NCI-H2081 treated with DMSO at 0.1 percent for 48 hours (cell line): ENCODE results near the gene ISCU.

Experiments used
- DNase-seq: peaks from one replicate; lab custom pipeline; 2025; lab: John Stamatoyannopoulos, UW

The ISCU gene

DNA sequence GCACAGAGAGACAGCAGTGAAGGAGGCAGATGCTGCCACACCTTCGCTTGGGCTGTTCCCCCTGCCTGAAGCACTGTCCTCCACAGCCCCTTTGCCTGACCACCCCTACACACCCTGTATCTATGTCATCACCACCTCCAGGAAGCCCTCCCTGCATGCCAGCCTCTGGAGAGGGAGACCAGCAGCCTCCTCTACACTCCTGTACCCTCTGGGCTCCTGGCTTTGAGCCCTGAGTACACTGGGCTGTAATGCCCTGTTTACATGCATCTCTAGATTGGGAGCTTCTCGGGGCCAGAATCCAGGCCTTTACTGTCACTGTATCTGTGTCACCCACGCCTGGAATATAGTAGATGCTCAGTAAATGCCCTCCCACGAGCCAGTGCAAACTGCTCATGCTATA lies 41.3 kb downstream of the ISCU start:
- DNase-seq, result no peak

DNA sequence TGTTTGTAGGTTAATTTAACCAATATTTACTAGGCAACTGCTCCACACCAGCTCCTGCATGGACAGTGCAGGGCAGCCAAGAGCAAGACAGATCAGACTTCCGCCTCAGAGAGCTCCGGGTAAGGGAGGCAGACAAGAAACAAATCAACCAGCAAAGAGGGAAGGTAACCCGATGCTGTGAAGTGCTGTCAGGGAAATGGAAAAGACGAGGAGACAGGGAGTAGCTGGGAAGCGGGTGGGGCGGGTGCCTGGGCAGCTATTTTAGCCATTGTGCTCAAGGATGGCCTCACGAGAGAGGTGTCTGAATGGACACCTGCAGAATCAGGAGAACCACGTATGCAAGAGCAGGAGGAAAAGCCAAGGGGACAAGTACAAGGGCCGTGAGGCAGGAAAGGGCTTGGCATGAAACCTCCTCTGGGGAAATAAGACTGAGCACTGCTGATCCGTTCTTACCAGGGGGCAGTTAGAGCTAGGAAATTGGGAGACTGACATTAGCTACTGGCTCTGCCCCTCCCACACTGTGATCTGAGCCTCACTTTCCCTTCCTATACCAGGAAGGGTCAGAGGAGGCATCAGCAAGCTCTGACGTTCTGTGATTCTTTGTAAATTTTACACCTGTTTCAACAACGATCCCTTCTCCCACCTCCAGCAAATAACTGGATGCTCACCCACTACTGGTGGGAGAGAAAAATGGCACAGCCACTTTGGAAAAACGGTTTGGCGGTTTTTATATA lies 42.0 kb downstream of the ISCU start:
- DNase-seq, result no peak

DNA sequence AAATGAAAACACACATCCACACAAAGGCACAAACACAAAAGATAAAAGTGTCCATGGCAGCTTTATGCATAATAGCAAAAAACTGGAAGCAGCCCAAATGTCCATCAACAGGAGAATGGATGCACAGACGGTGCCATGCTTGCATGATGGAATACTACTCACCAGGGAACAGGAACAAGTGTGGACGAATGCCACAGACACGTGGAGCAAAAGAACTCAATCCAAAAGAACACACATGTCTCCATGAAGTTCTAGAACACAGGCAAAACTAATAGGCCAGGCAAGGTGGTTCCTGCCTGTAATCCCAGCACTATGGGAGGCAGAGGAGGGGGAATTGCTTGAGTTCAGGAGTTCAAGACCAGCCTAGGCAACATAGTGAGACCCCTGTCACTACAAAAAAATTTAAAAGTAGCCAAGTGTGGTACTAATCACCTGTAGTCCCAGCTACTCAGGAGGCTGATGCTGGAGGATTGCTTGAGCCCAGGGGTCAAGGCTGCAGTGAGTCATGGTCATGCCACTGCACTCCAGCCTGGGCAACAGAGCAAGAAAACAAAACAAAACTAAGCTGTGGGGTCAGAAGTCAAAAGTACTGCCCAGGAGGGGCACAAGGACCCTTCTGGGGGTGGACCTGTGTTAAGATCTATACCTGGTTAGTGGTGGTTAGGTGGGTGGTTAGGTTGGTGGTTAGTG lies 42.7 kb downstream of the ISCU start:
- DNase-seq, result no peak

DNA sequence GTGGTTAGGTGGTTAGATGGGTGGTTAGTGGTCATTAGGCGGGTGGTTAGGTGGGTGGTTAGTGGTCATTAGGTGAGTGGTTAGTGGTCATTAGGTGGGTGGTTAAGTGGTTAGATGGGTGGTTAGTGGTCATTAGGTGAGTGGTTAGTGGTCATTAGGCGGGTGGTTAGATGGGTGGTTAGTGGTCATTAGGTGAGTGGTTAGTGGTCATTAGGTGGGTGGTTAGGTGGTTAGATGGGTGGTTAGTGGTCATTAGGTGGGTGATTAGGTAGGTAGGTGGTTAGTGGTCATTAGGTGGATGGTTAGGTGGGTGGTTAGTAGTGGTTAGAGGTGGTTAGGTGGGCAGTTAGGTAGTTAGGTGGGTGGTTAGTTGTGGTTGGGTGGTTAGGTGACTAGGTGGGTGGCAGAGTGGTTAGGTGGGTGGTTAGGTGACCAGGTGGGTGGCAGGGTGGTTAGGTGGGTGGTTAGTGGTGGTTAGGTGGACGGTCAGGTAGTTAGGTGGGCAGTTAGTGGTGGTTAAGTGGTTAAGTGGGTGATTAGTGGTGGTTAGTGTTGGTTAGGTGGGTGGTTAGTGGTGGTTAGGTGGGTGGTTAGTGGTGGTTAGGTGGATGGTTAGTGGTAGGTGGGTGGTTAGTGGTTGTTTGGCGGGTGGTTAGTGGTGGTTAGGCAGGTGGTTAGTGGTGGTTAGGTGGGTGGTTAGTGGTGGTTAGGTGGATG lies 43.5 kb downstream of the ISCU start:
- no peak for DNase-seq

DNA sequence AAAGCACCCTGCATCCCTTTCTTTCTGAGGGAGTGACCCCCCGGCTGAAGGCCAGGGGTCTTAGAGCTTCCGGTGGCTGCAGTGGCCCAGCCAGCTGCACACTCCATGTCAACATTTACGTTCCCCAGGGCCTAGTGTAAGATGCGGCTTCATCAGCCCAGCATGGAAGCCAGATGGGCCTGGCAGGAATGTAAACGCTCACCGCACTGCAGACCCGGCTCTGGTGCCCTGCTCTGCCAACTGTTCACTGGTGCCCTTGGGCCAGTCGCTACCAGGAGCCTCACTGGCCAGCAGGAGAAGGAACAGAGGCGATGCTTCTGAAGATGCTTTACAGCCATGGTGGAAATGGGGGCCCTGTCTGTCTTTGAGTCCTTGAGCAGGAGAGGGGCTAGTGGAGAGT lies 44.1 kb downstream of the ISCU start:
- DNase-seq, result no peak

DNA sequence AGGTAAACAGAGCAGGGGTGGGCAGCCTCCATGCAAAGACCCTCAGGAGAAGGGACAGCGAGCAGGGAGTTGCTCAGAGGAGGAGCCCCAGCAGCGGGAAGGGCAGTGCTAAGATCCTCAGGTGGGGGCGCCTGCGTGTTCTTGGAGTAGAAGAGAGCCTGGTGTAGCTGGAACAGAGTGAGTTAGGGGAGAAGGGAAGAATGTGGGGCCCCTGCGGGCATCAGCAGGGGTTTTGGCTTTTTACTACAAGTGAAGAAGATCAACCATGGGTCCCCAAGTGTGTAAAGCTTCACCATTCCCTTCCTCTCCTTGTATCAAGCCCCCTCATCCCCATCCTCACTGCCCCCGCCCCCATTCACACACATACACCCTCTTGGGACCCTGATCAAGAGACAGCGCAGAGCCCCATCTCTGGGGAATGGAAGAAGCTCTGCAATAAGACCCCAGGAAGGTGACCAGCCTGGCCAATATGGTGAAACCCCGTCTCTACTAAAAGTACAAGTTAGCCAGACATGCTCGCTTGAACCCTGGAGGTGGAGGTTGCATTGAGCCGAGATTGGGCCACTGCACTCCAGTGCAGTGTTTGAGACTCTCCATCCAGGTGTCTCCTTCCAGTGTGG lies 45.7 kb downstream of the ISCU start:
- no peak for DNase-seq

DNA sequence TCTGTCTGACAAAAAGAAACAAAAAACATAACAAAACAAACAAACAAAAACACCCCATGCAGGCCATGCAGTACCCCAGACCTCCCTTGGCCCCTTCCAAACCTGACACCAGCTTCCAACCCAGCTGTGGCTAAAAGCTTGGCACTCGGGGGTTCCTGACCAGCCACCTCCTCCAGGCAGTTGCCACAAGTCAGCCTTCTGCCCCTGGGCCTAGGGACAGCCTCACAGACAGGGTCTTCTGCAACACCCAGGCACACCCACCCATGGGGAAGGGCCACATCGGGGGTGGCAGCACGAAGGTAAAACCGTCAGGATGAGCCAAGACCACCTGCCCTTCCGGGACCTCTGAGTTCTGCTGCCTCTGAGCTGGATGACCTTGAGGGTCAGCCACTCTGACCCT lies 46.2 kb downstream of the ISCU start:
- no peak for DNase-seq

DNA sequence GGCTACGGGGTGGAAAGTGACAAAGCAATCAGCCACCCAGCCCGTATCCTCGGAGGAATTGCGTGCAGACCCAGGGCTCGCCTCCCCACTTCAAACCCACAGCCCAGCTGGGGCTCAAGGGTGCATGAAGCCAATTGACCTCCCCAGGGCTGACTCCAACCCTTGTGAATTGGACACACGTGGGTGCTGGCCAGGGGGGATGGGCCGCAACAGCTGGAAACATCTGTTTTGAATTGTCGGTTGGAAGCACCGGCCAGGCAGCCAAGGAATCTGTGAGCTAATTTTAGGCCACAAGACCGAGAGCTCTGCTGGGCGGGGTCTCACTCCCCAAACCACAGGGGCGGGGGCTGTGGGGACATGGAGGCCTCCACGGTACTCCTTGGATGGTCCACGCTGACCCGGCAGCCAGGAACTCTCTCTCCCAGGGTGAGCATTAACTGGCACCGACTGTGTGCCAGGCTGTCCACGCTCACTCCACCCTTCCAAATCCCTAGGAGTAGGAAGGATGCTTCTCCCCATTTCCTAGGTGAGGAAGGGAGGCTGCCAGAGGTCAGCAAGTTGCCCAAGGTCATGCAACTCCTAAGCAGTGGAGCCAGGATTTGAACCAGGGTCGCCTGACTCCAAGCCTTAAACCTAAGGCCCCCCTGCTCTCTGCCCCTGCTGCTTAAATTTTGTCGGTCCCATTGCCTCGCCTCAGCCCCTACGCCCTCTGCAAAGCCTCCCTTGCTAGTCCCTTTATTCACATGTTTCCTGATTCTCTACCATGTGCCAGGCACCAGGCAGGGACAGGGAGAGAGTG lies 47.3 kb downstream of the ISCU start:
- DNase-seq, result no peak

DNA sequence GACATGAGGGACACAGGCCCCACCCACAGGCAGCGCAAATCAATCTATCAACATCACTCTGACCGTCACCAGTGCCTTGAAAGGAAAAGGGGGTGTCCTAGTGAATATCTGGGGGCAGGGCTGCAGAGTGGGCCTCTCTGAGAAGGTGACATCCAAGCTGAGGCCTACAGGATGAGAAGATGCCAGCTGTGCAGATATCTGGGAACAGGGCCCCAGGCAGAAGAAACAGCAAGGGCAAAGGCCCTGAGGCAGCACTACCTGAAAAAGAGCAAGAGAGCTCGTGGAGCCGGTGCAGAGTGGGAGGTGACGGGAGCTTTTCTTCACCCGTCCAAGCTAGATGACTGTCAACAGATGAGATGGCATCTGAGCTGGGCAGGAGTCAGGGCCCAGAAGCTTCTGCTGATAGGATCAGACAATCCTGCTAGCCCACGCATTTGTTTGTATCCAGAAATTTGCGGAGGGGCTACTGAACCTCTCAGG lies 48.0 kb downstream of the ISCU start:
- DNase-seq, result no peak

DNA sequence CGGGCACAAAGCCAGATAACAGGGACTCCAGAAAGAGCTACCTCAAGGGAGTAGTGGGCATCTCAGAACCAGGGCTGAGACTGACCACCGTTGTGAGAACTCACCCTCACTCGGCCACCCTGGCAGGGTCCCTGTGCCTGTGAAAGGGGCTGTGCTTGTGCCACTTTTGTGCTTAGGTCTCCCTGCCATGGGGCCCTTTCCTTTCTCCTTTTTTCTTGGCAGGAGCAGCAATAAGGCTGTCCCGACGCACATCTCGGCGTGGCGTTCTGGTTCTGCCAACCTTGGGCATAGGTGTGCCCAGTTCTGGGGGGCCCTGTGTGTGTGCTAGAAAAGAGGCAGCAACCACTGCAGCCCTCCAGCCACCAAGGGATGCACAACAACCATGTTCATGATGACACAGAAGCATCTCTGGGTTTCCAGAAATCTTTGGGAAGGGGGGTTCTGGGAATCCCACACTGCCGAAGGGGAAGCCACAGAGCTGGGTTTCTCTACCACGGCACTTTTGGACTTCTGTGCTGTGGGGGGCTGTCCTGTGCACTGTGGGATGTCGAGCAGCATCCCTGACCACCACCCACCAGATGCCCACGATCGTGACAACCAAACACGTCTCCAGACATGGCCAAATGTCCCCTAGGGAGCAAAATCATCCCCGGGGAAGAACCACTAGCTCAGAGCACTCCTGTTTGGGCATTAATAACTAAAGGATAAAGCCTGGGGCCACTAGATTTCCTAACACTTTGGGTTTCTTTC lies 48.6 kb downstream of the ISCU start:
- DNase-seq, result no peak

DNA sequence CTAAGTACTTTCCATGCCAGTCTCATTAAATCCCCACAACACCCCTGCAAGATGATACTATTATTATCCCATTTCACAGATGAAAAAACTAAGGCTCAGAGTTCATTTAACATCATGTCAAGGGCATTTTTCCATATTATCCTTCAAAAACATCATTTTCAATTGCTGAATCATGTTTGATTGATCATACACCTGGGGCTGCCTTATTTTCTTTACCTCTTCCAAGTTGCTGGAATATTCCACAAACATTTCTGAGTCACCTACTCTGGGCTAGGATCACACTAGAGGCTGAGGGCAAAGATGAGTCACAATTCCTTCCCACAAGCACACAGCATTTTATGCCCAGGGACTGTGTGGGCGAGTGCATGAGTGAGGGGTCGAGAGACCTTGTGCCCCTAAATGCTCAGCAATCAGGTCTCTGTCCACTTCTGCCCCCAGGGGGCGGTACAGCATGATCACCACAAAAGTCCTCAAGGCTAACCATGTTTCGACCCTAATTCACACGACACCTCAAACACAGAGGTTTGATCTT lies 49.6 kb downstream of the ISCU start:
- DNase-seq, result no peak

DNA sequence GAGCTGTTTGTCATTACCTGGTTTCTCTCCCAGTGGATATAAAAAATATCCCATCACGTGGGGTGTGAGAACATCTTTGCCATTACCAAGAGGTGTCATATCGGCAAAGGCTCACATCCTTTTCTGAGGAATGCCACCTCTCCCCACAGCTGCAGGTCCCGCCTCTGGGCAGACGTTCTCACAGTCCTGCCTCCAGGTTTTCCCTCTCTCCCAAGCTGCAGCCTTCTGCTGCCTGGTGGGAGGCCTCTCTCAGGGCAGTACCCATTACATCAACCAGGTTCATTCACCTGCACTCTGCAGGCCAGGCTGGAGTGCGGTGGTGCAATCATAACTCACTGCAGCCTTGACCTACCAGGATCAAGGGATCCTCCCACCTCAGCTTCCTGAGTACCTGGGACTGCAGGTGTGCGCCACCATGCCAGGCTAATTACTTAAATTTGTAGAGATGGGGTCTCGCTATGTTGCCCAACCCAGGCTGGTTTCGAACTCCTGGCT lies 50.4 kb downstream of the ISCU start:
- DNase-seq, result no peak

DNA sequence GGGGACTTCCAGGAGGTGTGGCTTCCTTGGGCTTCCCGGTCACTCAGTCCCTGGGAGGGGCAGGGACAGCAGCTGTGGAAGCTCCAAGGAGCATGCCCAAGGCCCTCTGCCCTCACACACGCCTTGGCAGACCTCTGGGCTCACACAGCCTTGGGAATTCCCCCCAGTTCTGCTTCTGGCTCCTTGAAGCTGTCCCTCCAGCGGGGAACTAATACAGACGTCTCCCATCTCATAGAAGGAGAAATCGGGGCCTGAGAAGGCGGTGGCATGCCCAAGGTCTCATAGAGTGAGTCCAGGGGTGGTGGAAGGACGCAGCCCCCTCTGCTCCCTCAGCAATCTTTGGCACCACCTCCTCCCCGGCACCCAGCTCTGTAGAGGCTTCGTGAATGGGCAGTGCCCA lies 51.2 kb downstream of the ISCU start:
- no peak for DNase-seq

DNA sequence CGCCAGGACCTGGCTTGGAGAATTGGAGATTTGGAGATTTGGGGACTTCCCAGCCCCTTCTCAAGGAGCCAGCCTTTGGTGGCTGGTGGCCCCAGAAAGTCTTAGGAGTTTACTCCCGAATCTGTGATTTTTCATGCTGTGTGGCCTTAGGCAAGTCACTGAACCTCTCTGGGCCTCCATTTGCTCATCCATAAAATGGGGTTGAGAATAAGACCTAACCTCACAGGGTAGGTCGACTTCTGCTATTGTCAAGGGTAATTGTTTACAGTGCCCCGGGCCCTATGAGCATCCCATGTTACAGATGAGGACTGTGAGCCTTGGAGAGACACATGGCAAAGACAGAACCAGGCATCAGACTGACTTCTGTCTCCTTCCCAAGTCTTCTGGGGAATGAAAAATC lies 51.6 kb downstream of the ISCU start:
- no peak for DNase-seq

DNA sequence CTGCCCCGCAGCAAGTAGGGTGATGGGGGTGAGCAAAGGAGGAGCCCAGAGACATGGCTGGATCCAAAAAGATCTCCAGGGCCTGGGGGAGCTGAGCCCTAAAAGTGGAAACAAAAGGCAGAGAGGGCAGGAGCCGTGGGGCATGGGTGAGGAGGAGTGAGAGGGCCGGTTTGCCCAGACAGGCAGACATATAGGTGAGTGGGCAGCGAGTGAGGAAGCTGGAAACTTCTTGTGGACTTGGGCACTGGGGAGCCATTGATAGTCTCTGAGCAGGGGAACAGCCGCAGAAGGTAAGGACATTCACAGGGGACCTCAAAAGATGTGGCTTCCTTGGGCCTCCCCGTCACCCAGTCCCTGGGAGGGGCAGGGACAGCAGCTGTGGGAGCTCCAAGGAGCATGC lies 52.2 kb downstream of the ISCU start:
- DNase-seq, result no peak

DNA sequence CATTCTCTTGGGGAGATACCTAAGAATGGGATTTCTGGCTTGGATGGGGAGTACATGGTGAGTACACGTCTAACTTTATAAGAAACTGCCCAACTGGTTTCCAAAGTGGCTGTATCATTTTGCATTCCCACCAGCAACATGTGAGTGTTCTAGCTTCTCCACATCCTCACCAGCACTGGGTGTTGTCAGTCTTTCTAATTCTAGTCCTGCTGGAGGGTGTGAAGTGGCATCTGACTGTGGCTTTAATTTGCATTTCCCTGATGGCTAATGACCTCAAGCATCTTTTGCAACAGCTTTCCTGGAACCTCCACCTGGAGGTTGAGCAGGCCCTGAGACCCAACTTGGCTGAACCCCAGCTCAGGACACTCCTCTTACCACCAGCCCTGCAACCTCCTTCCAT lies 53.5 kb downstream of the ISCU start:
- no peak for DNase-seq

DNA sequence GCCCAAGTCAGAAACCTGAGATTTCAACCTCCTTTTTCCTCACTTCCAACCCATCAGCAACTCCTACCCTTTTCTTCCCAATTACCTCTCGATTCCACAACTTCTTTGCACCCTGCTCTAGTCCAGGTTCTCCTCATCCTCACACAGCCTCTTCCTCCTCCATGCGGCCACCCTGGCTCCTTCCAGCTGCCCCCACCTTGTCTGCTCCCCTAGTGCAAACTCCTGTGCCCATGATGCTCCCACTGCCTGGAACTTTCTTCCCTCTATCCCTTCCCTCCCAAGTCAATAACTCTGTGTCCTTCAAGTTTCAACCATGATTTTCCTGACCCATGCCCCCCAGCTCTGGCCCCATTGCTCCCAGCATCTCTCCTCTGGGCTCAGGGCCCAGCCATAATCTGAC lies 54.0 kb downstream of the ISCU start:
- DNase-seq, result no peak

DNA sequence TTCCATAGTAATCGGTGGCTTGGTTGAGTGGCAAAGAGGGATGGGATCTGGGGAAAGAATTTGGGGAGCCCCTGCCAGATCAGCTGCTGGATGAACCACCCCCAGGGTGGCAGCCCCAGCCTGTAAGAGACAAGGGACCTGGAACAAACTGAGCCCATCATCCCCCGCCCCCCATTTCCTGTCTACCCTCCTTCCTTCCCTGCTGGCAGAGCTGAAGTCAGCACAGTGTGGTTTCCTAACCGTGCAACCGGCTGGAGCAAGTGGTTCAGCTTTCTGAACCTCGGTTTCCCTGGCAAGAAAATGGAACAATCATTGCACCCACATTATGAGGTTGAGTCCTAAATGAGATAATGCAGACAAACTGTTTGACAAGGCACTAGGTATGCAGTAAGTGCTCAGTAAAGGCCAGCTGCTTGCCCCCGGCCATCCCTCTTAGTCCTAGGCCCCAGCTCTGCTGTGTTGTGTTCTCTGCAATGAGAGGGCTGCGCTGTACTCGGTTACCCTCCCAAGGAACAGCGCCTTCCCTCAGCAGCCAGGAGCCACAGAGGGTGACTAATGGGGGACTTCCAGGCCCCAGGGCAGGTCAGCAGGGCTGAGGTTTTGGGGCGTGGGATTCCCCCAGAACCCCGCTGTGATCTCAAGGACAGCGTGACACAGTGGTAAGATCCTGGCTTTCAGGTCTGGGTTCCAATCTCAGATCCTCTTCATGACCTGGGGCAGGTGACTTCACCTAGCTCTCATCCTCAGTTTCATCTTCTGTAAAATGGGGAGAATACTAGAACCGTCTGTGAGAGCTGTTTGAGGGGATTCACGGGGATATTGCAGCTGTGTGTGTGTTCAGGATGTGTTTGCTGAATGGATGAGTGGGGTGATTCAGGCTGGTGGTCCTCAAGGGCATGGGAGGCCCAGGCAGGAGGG lies 54.8 kb downstream of the ISCU start:
- no peak for DNase-seq
